Neuron (in vitro differentiated cells): ENCODE measurements around the gene MARK4.
"Not testable (repeated sequence)": the region's sequence is repeated elsewhere in the genome, so short reads cannot be mapped to it uniquely, and the experiment has no call there.

Experiments used
- H2AFZ ChIP-seq: one replicate; pipeline ENCODE4 v1.6.1; 2013; ENCODE audit warnings: low read depth, mild to moderate bottlenecking, inconsistent platforms, low read length, moderate library complexity
- H3K27me3 ChIP-seq: one replicate; pipeline ENCODE4 v1.6.1; 2013; ENCODE audit warnings: low read length; ENCODE audit not compliant: insufficient read depth
- H3K36me3 ChIP-seq: one replicate; pipeline ENCODE4 v1.6.1; 2013; ENCODE audit warnings: low read length; ENCODE audit not compliant: insufficient read depth
- H3K4me1 ChIP-seq: one replicate; pipeline ENCODE4 v1.6.1; 2013; ENCODE audit warnings: low read length; ENCODE audit not compliant: insufficient read depth
- H3K4me3 ChIP-seq: 2 replicates; pipeline ENCODE4 v1.5.1; 2013; ENCODE audit warnings: mild to moderate bottlenecking, low read length, moderate library complexity
- H3K9me3 ChIP-seq: one replicate; pipeline ENCODE4 v1.6.1; 2013; ENCODE audit warnings: low read length

The MARK4 gene

GRCh38 chr19:45222724-45223123 lies 28.3 kb upstream of the MARK4 start:
- H3K4me1 ChIP-seq: no peaks in the 10 kb centered on the region
- no peaks in the 10 kb centered on the region for H3K36me3 ChIP-seq
- peaks cover 3% of the 10 kb centered on the region for H3K27me3 ChIP-seq
- no peak overlapping the region for H2AFZ ChIP-seq
- no peak overlapping the region for H3K4me3 ChIP-seq
- no peaks in the 10 kb centered on the region for H3K9me3 ChIP-seq

- Histone ChIP-seq H3K27me3 (peaks cover 2% of the 10 kb centered on the region), H3K36me3 (no peaks in the 10 kb centered on the region), H2AFZ (no peak overlapping the region)
Observed at GRCh38 chr19:45223879-45224278, 27.2 kb upstream of the MARK4 start.

GRCh38 chr19:45224645-45225044 lies 26.4 kb upstream of the MARK4 start:
- Histone ChIP-seq H3K4me3 (no peak overlapping the region), H3K4me1 (no peaks in the 10 kb centered on the region), H2AFZ (no peak overlapping the region), H3K9me3 (no peaks in the 10 kb centered on the region), H3K36me3 (no peaks in the 10 kb centered on the region), H3K27me3 (no peaks in the 10 kb centered on the region)

More at GRCh38 chr19:45223879-45224278, 27.2 kb upstream of the MARK4 start:
- no peaks in the 10 kb centered on the region for H3K4me1 ChIP-seq
- H3K9me3 ChIP-seq: no peaks in the 10 kb centered on the region
- no peak overlapping the region for H3K4me3 ChIP-seq

GRCh38 chr19:45229056-45229455 lies 22.0 kb upstream of the MARK4 start:
- H3K4me3 ChIP-seq: not testable (repeated sequence)

GRCh38 chr19:45231891-45232290 lies 19.2 kb upstream of the MARK4 start:
- Histone ChIP-seq H3K9me3 (no peaks in the 10 kb centered on the region), H3K4me3 (no peak overlapping the region), H2AFZ (no peak overlapping the region), H3K4me1 (no peaks in the 10 kb centered on the region), H3K27me3 (no peaks in the 10 kb centered on the region), H3K36me3 (no peaks in the 10 kb centered on the region)

More at GRCh38 chr19:45229056-45229455, 22.0 kb upstream of the MARK4 start:
- H3K27me3 ChIP-seq, H2AFZ ChIP-seq, H3K4me1 ChIP-seq, H3K9me3 ChIP-seq, H3K36me3 ChIP-seq: not testable (repeated sequence)

GRCh38 chr19:45234089-45234869 lies 16.8 kb upstream of the MARK4 start:
- no peaks in the 10 kb centered on the region for H3K27me3 ChIP-seq
- no peaks in the 10 kb centered on the region for H3K36me3 ChIP-seq
- H3K4me1 ChIP-seq: no peaks in the 10 kb centered on the region
- no peak overlapping the region for H3K4me3 ChIP-seq
- no peaks in the 10 kb centered on the region for H3K9me3 ChIP-seq
- no peak overlapping the region for H2AFZ ChIP-seq

GRCh38 chr19:45235485-45235884 lies 15.6 kb upstream of the MARK4 start:
- Histone ChIP-seq H3K27me3 (no peaks in the 10 kb centered on the region), H3K4me1 (no peaks in the 10 kb centered on the region), H3K9me3 (no peaks in the 10 kb centered on the region), H2AFZ (no peak overlapping the region), H3K36me3 (no peaks in the 10 kb centered on the region), H3K4me3 (no peak overlapping the region)

- H3K36me3 ChIP-seq: no peaks in the 10 kb centered on the region
- H3K4me3 ChIP-seq: no peak overlapping the region
- peaks cover 3% of the 10 kb centered on the region for H3K4me1 ChIP-seq
- no peaks in the 10 kb centered on the region for H3K9me3 ChIP-seq
- H3K27me3 ChIP-seq: no peaks in the 10 kb centered on the region
- H2AFZ ChIP-seq: no peak overlapping the region
Observed at GRCh38 chr19:45238556-45238955, 12.5 kb upstream of the MARK4 start.

GRCh38 chr19:45243144-45243732 lies 7.8 kb upstream of the MARK4 start:
- no peak overlapping the region for H2AFZ ChIP-seq
- H3K36me3 ChIP-seq: no peaks in the 10 kb centered on the region
- H3K4me3 ChIP-seq: no peak overlapping the region
- peaks cover 9% of the 10 kb centered on the region for H3K4me1 ChIP-seq
- H3K9me3 ChIP-seq: no peaks in the 10 kb centered on the region
- H3K27me3 ChIP-seq: no peaks in the 10 kb centered on the region

- H2AFZ ChIP-seq: no peak overlapping the region
- peaks cover 9% of the 10 kb centered on the region for H3K4me1 ChIP-seq
- no peaks in the 10 kb centered on the region for H3K9me3 ChIP-seq
Observed at GRCh38 chr19:45244133-45244794, 6.8 kb upstream of the MARK4 start.

GRCh38 chr19:45245334-45245787 lies 5.7 kb upstream of the MARK4 start, which contains the start of gene EXOC3L2:
TSS of gene EXOC3L2 (minus strand) at chr19:45245407. CDS start at chr19:45239045, 6,362 bp downstream.
- Histone ChIP-seq H3K4me3 (no peak within 1 kb of the TSS), H3K27me3 (no peaks in the 10 kb centered on the region), H3K4me1 (peaks cover 13% of the 10 kb centered on the region), H3K9me3 (no peaks in the 10 kb centered on the region), H3K36me3 (no peaks in the 10 kb centered on the region), H2AFZ (no peak within 1 kb of the TSS)

More at GRCh38 chr19:45244133-45244794, 6.8 kb upstream of the MARK4 start:
- Histone ChIP-seq H3K36me3 (no peaks in the 10 kb centered on the region), H3K4me3 (no peak overlapping the region), H3K27me3 (no peaks in the 10 kb centered on the region)

- no peak overlapping the region for H2AFZ ChIP-seq
- H3K36me3 ChIP-seq: no peaks in the 10 kb centered on the region
- H3K4me3 ChIP-seq: no peak overlapping the region
- no peaks in the 10 kb centered on the region for H3K27me3 ChIP-seq
- peaks cover 15% of the 10 kb centered on the region for H3K4me1 ChIP-seq
- no peaks in the 10 kb centered on the region for H3K9me3 ChIP-seq
Observed at GRCh38 chr19:45245826-45246225, 5.2 kb upstream of the MARK4 start.

GRCh38 chr19:45247136-45247535 lies 3.9 kb upstream of the MARK4 start:
- H3K4me3 ChIP-seq: no peak overlapping the region
- no peak overlapping the region for H2AFZ ChIP-seq
- no peaks in the 10 kb centered on the region for H3K36me3 ChIP-seq
- peaks cover 18% of the 10 kb centered on the region for H3K4me1 ChIP-seq
- H3K9me3 ChIP-seq: no peaks in the 10 kb centered on the region
- H3K27me3 ChIP-seq: no peaks in the 10 kb centered on the region
